PC-3 (cell line): Measurements from ENCODE around the gene ADAMTSL3.

Experiments used
- CTCF ChIP-seq: fragments of 300-600 bp; sonication (generic); conservative IDR thresholded peaks from 2 replicates; pipeline ENCODE4 v1.5.1; 2017; ENCODE audit warnings: antibody characterized with exemption, low read depth, mild to moderate bottlenecking, low read length
- EZH2 ChIP-seq: fragments of 300-600 bp; sonication (generic); IDR thresholded peaks from one replicate; pipeline ENCODE4 v1.6.1; 2017; ENCODE audit warnings: antibody characterized with exemption, mild to moderate bottlenecking, low read length; ENCODE audit not compliant: unreplicated experiment

DNA sequence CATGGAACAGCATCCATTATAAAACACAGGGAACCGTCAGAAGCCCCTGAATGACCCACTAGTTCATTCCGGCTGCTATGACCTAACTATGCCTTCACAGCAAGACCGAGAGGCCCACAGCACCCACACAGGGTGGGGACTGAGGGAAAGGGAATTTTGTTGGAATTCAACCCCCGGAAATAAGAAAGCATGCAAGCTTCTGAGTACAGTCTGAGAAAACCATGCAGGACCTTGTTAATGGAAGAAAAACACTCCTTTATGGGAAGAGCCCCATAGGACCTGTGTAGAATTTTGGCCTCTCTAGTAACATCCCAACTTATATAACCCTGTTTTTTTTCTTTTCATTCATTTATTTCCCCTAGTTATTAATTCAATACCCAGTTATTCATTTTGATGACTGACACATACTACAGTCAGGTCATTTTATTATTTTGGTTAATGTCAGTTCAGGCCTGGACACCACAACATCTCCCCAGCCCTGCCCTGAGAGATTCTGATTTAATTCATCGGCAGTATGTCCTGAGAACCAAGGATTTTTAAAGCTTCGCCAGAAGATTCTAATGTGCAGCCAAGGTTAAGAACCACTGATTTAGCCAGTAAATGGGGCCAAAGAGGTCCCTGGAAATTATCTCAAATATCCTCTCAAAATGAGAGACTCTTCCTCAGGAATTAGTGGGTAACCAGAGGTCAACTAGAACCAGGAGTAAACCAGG lies 350.0 kb downstream of the ADAMTSL3 start:
- no peak for TF ChIP-seq CTCF
- TF ChIP-seq EZH2, result no peak
